Gastroesophageal sphincter (tissue), 4 donors: ENCODE measurements around the gene AGBL1. TPM values are rescaled to one million over a fixed set of nuclear protein-coding genes. Genes with fewer than 3 reads are reported as not detected.

Source experiments
- ATAC-seq: fragments of 150-250 bp; one replicate; pipeline ENCODE4 v1.9.1; 2016; ENCODE audit warnings: mild to moderate bottlenecking, moderate library complexity
- H3K27ac ChIP-seq, 4 donors: fragments of 200-600 bp; sonication (generic) in 3 of 4; 1 replicate in 3 of 4; 2 replicates in 1 of 4; pipeline ENCODE4 v1.5.1; 2016 to 2019
- H3K27me3 ChIP-seq: fragments of 200-600 bp; sonication (generic); one replicate; pipeline ENCODE4 v1.5.1; 2019
- H3K36me3 ChIP-seq, 2 donors: fragments of 200-600 bp; sonication (generic); one replicate each; pipeline ENCODE4 v1.5.1; 2019; ENCODE audit warnings: control low read depth in 1 of 2
- H3K4me1 ChIP-seq, 3 donors: fragments of 200-600 bp; sonication (generic); 1 replicate in 2 of 3; 2 replicates in 1 of 3; pipeline ENCODE4 v1.5.1; 2016 to 2019; ENCODE audit warnings: control low read depth in 2 of 3
- H3K4me3 ChIP-seq, 2 donors: fragments of 200-600 bp; sonication (generic); one replicate each; pipeline ENCODE4 v1.5.1; 2019; ENCODE audit warnings: mild to moderate bottlenecking in 1 of 2, moderate library complexity in 1 of 2
- H3K9me3 ChIP-seq, 3 donors: fragments of 200-600 bp; sonication (generic); one replicate each; pipeline ENCODE4 v1.5.1; 2017 to 2019; ENCODE audit warnings: control low read depth in 2 of 3
- CTCF ChIP-seq, 4 experiments: fragments of 200-600 bp in 2 of 4; fragments of 450-650 bp in 2 of 4; sonication (generic) in 1 of 4; IDR thresholded peaks; one replicate each; pipeline ENCODE4 v1.5.1; 2017 to 2019; ENCODE audit warnings: antibody characterized with exemption in 4 of 4, mild to moderate bottlenecking in 2 of 4, moderate library complexity in 2 of 4
- EP300 ChIP-seq: sonication (generic); formaldehyde crosslinking; IDR thresholded peaks from one replicate; pipeline ENCODE4 v1.6.1; 2017; ENCODE audit warnings: antibody characterized with exemption, mild to moderate bottlenecking
- POLR2A ChIP-seq, 2 donors: fragments of 450-650 bp; IDR thresholded peaks; one replicate each; pipeline ENCODE4 v1.6.1; 2017; ENCODE audit warnings: antibody characterized with exemption in 2 of 2, mild to moderate bottlenecking in 2 of 2, moderate library complexity in 1 of 2
- POLR2AphosphoS5 ChIP-seq: sonication (generic); formaldehyde crosslinking; IDR thresholded peaks from one replicate; pipeline ENCODE4 v1.6.1; 2017; ENCODE audit warnings: antibody characterized with exemption
- WGBS, 2 donors: methylation state at CpG; one replicate each; pipeline ENCODE4 v1.1.5; 2018; ENCODE audit warnings: low coverage in 1 of 2; 5-methylcytosine and 5-hydroxymethylcytosine counted together
- total RNA-seq, 4 donors: library from RNA; depleted of rRNA; stranded (reverse); fragments of >200 nt; gene quantifications; one replicate each; pipeline ENCODE4 v1.1.0, GENCODE V29; 2016

Gene AGBL1
- total RNA-seq, 4 donors from 2014 or later, result 0.12 to 0.13 TPM; not detected in 2

GRCh38 chr15:86263230-86263629, 183.6 kb downstream of the AGBL1 start:
- TF ChIP-seq POLR2AphosphoS5 (no peak), CTCF (IDR thresholded peaks at IDR 0.05) (no peak), EP300 (no peak), POLR2A (IDR thresholded peaks at IDR 0.05) (no peak)
- Histone ChIP-seq H3K36me3 (no peaks in the 10 kb centered on the region), H3K4me3 (no peak overlapping the region), H3K4me1 (no peaks in the 10 kb centered on the region), H3K9me3 (no peaks in the 10 kb centered on the region), H3K27me3 (no peaks in the 10 kb centered on the region), H3K27ac (no peak overlapping the region)
- ATAC-seq, result no peak
- 64 to 90% methylated on average over 2 of the region's 2 CpGs for WGBS, 2 donors

- no peaks in the 10 kb centered on the region for H3K36me3 ChIP-seq
- no peaks in the 10 kb centered on the region for H3K4me1 ChIP-seq
- no peak overlapping the region for H3K4me3 ChIP-seq
- no peak overlapping the region for H3K27ac ChIP-seq
- WGBS, 2 donors, result 65 to 78% methylated on average over 5 to 6 of the region's 6 CpGs
- H3K27me3 ChIP-seq, result no peaks in the 10 kb centered on the region
- no peaks in the 10 kb centered on the region for H3K9me3 ChIP-seq
- ATAC-seq, result no peak
- TF ChIP-seq POLR2A (IDR thresholded peaks at IDR 0.05), result no peak
- TF ChIP-seq CTCF (IDR thresholded peaks at IDR 0.05), result no peak
- no peak for TF ChIP-seq POLR2AphosphoS5
- no peak for TF ChIP-seq EP300
Measured at GRCh38 chr15:86266896-86267484, 187.3 kb downstream of the AGBL1 start.

- no peaks in the 10 kb centered on the region for H3K36me3 ChIP-seq
- TF ChIP-seq CTCF (IDR thresholded peaks at IDR 0.05), result no peak
- TF ChIP-seq EP300, result no peak
- no peak for TF ChIP-seq POLR2A (IDR thresholded peaks at IDR 0.05)
- no peak for TF ChIP-seq POLR2AphosphoS5
- H3K27ac ChIP-seq, result no peak overlapping the region
- no peaks in the 10 kb centered on the region for H3K27me3 ChIP-seq
- ATAC-seq, result no peak
- WGBS, 2 donors, result 82 to 93% methylated on average over 4 of the region's 4 CpGs
- H3K4me1 ChIP-seq, result no peaks in the 10 kb centered on the region
- no peak overlapping the region for H3K4me3 ChIP-seq
- H3K9me3 ChIP-seq, result no peaks in the 10 kb centered on the region
Measured at GRCh38 chr15:86267892-86268291, 188.2 kb downstream of the AGBL1 start.

GRCh38 chr15:86268558-86268957, 188.9 kb downstream of the AGBL1 start:
- 86 to 100% methylated on average over 1 of the region's 1 CpG for WGBS, 2 donors
- ATAC-seq, result no peak
- Histone ChIP-seq H3K4me1 (no peaks in the 10 kb centered on the region), H3K4me3 (no peak overlapping the region), H3K27ac (no peak overlapping the region), H3K36me3 (no peaks in the 10 kb centered on the region), H3K9me3 (no peaks in the 10 kb centered on the region), H3K27me3 (no peaks in the 10 kb centered on the region)
- TF ChIP-seq POLR2AphosphoS5, result no peak
- TF ChIP-seq EP300, result no peak
- TF ChIP-seq POLR2A (IDR thresholded peaks at IDR 0.05), result no peak
- no peak for TF ChIP-seq CTCF (IDR thresholded peaks at IDR 0.05)

- no peaks in the 10 kb centered on the region for H3K4me1 ChIP-seq
- no peak for ATAC-seq
- TF ChIP-seq POLR2AphosphoS5 (no peak), POLR2A (IDR thresholded peaks at IDR 0.05) (no peak)
- WGBS, 2 donors, result 70 to 78% methylated on average over 2 of the region's 2 CpGs
- no peak overlapping the region for H3K4me3 ChIP-seq
- no peaks in the 10 kb centered on the region for H3K36me3 ChIP-seq
- no peaks in the 10 kb centered on the region for H3K27me3 ChIP-seq
- no peaks in the 10 kb centered on the region for H3K9me3 ChIP-seq
- no peak overlapping the region for H3K27ac ChIP-seq
Measured at GRCh38 chr15:86273309-86273708, 193.6 kb downstream of the AGBL1 start.
